GM12892 (cell line): ENCODE results near the gene COL6A5.

Experiments used
- POLR2A ChIP-seq: IDR thresholded peaks from 2 replicates; pipeline ENCODE4 v1.6.1; 2011; ENCODE audit warnings: low read depth, low read length, control low read depth
- TAF1 ChIP-seq: IDR thresholded peaks from 2 replicates; pipeline ENCODE4 v1.6.1; 2011; ENCODE audit warnings: low read depth, mild to moderate bottlenecking, control low read depth, low read length, borderline replicate concordance

DNA sequence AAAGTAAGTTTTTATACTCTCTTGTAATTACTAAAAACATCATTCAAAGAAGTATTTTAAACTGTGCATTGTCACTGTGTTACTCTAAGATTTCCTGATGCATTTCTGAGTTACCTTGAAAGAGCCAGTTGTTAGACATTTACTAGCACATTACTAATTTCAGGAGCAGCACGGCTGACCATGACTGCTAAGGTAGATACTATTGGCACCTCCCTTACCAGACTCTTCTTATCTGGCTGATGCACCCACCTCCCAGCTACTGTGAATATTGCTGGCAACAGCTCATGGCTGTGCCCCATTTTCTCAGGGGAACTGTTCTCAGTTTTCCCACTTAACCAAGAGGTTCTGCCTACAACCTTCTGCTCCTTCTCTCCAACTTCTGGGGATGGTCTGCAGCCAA lies 29.4 kb downstream of the COL6A5 start:
- no peak for TF ChIP-seq TAF1
- TF ChIP-seq POLR2A = no peak
